Islet precursor cell (in vitro differentiated cells): ENCODE results near the gene TNS3.

Experiments
- DNase-seq: peaks from one replicate; pipeline ENCODE4 v3.0.0-alpha.2; 2018

TNS3 gene

DNA sequence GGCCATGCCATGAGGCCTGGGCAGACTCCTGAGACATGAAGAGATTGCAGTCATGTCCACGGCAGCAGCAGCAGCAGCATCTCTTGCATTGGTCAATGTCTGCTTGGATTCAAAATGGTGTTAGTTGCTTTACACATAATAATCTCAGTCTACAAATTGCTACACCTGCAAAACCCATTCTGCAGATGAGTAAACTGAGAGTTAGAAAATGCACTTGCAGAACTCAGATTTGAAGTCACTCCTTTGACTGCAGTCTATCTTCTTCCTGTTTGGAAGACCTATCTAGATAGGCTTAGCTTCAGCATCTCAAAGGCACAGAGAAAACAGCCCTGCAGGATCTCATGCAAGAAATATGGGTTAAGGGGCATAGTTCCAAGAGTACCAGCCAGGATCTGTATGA lies 350.3 kb downstream of the TNS3 start:
- no peak for DNase-seq

DNA sequence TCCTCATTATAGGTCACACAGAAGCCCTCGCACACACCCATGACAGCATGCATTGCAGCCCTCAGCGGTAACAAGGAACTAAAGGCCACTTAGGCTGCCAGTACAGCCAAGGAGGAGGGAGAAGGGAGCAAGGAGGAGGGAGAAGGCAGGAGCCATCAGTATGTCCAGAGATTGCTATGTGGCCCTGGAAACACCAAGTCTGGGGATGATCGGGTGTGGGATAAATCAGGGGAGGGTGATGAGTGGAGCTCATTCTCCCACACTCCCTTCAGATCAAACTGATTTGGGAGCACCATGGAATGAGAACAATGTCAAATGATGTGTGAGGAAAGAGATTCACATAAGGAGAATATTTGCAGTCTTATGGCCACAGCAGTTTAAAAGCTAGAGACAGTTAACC lies 350.9 kb downstream of the TNS3 start:
- DNase-seq: no peak

DNA sequence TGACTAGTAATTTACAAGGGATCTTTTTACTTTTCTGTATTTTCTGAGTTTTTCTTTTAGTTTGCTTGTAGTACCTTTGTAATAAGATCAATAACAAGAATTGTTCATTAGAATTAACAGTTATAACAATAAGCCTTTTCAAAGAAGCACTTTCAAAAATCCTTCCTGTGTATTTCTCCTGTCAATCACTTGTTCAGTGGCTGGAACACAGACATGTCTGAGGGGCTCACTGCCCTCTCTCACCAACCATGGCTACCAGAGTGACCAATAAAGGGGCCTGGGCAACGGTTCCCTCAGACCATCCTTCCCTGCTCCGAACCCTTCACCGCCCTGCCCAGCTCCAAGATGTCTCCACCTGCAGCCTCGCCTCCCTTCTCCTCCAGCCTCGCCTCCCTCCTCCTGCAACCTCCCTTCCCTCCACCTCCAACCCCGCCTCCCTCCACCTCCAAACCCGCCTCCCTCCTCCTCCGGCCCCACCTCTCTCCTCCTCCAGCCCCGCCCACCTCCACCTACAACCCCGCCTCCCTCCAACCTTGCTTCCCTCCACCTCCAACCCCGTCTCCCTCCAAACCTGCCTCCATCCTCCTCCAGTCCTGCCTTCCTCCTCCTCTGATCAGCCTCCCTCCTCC lies 353.4 kb downstream of the TNS3 start:
- no peak for DNase-seq

DNA sequence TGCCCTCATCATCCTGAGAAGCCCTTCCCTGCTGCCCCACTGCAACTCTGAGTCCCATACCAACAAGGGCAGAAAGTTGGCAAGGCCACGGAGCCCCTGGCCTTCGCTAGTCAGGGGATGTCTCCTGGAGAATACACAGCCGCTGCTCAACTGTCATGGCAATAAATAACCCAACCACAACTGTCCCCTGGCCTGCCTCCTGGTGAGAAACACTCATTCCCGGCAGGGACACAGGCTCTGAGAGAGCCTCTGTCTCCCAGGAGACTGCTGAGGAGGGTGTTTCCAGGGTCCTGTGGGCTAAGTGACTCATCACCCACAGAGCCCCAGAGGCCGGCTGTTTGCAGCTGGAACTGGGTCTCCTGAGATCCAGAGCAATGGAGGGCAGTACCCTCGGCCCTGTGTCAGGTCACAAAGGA lies 354.1 kb downstream of the TNS3 start:
- peak; percentile 94 for DNase-seq

DNA sequence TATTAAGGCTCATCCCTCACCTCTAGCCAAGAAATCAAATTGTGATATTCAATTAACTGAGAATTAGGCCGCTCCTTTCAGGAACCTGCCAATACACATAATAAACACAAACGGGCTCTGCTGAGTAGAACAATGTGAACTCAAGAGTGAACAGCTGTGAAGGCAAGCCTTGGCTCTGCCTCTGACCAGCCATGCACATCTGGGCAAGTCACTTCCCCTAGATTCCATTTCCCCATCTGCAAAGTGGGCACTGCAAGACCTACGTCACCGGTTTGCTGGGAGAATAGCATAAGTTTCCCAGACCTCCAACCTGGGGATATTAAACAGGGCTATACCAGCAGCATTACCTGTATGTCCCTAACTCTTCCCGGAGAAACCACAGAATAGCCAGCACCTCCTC lies 355.2 kb downstream of the TNS3 start:
- DNase-seq: no peak

DNA sequence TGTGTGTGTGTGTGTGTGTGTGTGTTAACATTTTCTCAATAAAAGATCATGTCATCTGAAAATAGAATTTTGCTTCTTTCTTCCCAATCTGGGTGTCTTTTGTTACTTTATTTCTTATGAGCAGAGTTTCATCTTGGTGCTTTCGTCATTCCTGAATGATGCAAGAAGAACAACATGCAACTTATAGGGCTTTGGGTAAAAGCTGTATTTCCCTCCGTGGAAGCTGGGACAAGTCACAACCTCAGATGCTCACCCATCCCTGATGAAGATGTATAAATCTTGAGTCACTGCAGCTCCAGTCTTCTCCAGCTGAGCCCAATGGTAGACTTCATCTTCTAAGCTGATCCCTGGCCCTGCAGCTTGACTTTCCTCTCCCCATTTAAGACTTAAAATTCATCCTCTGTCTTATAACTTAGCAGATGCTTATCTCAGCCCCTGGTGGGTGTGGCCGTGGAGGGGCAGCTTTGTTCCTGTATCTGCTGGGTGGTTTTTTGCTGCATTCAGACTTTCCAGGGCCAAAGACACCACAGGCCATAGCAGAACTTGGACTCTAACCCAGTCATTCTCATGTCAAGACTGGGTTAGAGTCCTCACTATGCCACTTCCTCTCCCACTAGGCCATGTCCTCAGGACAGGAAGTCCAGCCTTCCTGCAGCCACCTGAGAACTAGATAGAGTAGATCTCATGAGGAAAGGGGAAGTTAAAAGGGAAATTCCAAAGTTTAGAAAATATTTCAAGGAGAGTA lies 356.4 kb downstream of the TNS3 start:
- no peak for DNase-seq
